ENCODE measurements around the gene SLC9A3. TPM values are rescaled to one million over a fixed set of nuclear protein-coding genes. Genes with fewer than 3 reads are reported as not detected.

SLC9A3 gene
- total RNA-seq, 2 donors from 2014 or later, result 4.3 to 5.3 TPM

GRCh38 chr5:435156-435790 is 89.0 kb downstream of the SLC9A3 start:
- TF ChIP-seq POLR2AphosphoS5 (IDR thresholded peaks at IDR 0.05), result no peak
- no peak for TF ChIP-seq CTCF (IDR thresholded peaks at IDR 0.05)
- TF ChIP-seq POLR2A (IDR thresholded peaks at IDR 0.05), result no peak
- intact Hi-C loops (cut with DNase I), result no loop called here
- H3K27me3 ChIP-seq (replicated peaks; ENCODE audit: insufficient read depth), result no peaks in the 10 kb centered on the region
- no peak for DNase-seq (ENCODE audit: low spot score)
- H3K9me3 ChIP-seq, result no peaks in the 10 kb centered on the region
- H3K4me1 ChIP-seq (replicated peaks), result no peaks in the 10 kb centered on the region
- no peaks in the 10 kb centered on the region for H3K36me3 ChIP-seq
- 86% methylated on average over 27 of the region's 27 CpGs for WGBS
- H3K27ac ChIP-seq, result no peak overlapping the region
- no peak overlapping the region for H3K4me3 ChIP-seq

- 87% methylated on average over 22 of the region's 26 CpGs for WGBS
- no peaks in the 10 kb centered on the region for H3K27me3 ChIP-seq (replicated peaks; ENCODE audit: insufficient read depth)
- no peak overlapping the region for H3K27ac ChIP-seq
- intact Hi-C loops (cut with DNase I), result no loop called here
- no peak for TF ChIP-seq POLR2A (IDR thresholded peaks at IDR 0.05)
- TF ChIP-seq CTCF (IDR thresholded peaks at IDR 0.05), result no peak
- TF ChIP-seq POLR2AphosphoS5 (IDR thresholded peaks at IDR 0.05), result no peak
- H3K4me3 ChIP-seq, result no peak overlapping the region
- DNase-seq (ENCODE audit: low spot score), result no peak
- no peaks in the 10 kb centered on the region for H3K36me3 ChIP-seq
- no peaks in the 10 kb centered on the region for H3K4me1 ChIP-seq (replicated peaks)
- H3K9me3 ChIP-seq, result no peaks in the 10 kb centered on the region
These were observed 89.7 kb downstream of the SLC9A3 start for GRCh38 chr5:434443-435146.

- no peaks in the 10 kb centered on the region for H3K4me1 ChIP-seq (replicated peaks)
- DNase-seq (ENCODE audit: low spot score), result no peak
- intact Hi-C loops (cut with DNase I), result no loop called here
- 68% methylated on average over 16 of the region's 16 CpGs for WGBS
- H3K9me3 ChIP-seq, result no peaks in the 10 kb centered on the region
- H3K36me3 ChIP-seq, result no peaks in the 10 kb centered on the region
- H3K27me3 ChIP-seq (replicated peaks; ENCODE audit: insufficient read depth), result no peaks in the 10 kb centered on the region
- TF ChIP-seq POLR2AphosphoS5 (IDR thresholded peaks at IDR 0.05) (no peak), CTCF (IDR thresholded peaks at IDR 0.05) (no peak), POLR2A (IDR thresholded peaks at IDR 0.05) (no peak)
- H3K27ac ChIP-seq, result no peak overlapping the region
- H3K4me3 ChIP-seq, result no peak overlapping the region
These were observed 90.4 kb downstream of the SLC9A3 start for GRCh38 chr5:433836-434235.

- WGBS, result 73% methylated on average over 23 of the region's 23 CpGs
- H3K27ac ChIP-seq, result no peak overlapping the region
- no peaks in the 10 kb centered on the region for H3K4me1 ChIP-seq (replicated peaks)
- H3K27me3 ChIP-seq (replicated peaks; ENCODE audit: insufficient read depth), result no peaks in the 10 kb centered on the region
- H3K9me3 ChIP-seq, result no peaks in the 10 kb centered on the region
- intact Hi-C loops (cut with DNase I), result no loop called here
- H3K36me3 ChIP-seq, result no peaks in the 10 kb centered on the region
- H3K4me3 ChIP-seq, result no peak overlapping the region
- DNase-seq (ENCODE audit: low spot score), result no peak
- no peak for TF ChIP-seq POLR2AphosphoS5 (IDR thresholded peaks at IDR 0.05)
- TF ChIP-seq POLR2A (IDR thresholded peaks at IDR 0.05), result no peak
- TF ChIP-seq CTCF (IDR thresholded peaks at IDR 0.05), result no peak
These were observed 91.1 kb downstream of the SLC9A3 start for GRCh38 chr5:432928-433791.

Measured in prostate gland (tissue), 2 donors.